SK-MEL-5 (cell line): Measurements from ENCODE around the gene GSK3A. TPM values are rescaled to one million over a fixed set of nuclear protein-coding genes. Genes with fewer than 3 reads are reported as not detected.

Experiments used
- DNase-seq: peaks from one replicate; pipeline ENCODE4 v3.0.0-alpha.2; 2016; ENCODE audit warnings: low read depth, low spot score
- in situ Hi-C: cut with HindIII; loops from 2 replicates; pipeline ENCODE4 v1.10.0; 2016; ENCODE audit warnings: low sequenced_read_pairs, high pct_unique_total_duplicates, low pct_unique_long_range_greater_than_20kb
- polyA plus RNA-seq, 2 experiments: library from polyadenylated mRNA; depleted of rRNA; stranded (reverse); fragments of >200 nt; gene quantifications; 2 replicates each; pipeline ENCODE4 v1.2.3, GENCODE V29; 2015
- total RNA-seq: library from RNA; depleted of rRNA; stranded (reverse); fragments of >200 nt; shearing (Covaris generic); gene quantifications from 2 replicates; pipeline ENCODE4 v1.2.3, GENCODE V29; 2014; rRNA removed

The GSK3A gene
- 18.7 and 19.0 TPM in 2 replicates for total RNA-seq
- polyA plus RNA-seq (2015; cell fraction: cytosol; rRNA removed): 78.8 and 95.5 TPM in 2 replicates
- polyA plus RNA-seq (2015; cell fraction: nucleus; rRNA removed): 30.7 and 59.6 TPM in 2 replicates

DNA sequence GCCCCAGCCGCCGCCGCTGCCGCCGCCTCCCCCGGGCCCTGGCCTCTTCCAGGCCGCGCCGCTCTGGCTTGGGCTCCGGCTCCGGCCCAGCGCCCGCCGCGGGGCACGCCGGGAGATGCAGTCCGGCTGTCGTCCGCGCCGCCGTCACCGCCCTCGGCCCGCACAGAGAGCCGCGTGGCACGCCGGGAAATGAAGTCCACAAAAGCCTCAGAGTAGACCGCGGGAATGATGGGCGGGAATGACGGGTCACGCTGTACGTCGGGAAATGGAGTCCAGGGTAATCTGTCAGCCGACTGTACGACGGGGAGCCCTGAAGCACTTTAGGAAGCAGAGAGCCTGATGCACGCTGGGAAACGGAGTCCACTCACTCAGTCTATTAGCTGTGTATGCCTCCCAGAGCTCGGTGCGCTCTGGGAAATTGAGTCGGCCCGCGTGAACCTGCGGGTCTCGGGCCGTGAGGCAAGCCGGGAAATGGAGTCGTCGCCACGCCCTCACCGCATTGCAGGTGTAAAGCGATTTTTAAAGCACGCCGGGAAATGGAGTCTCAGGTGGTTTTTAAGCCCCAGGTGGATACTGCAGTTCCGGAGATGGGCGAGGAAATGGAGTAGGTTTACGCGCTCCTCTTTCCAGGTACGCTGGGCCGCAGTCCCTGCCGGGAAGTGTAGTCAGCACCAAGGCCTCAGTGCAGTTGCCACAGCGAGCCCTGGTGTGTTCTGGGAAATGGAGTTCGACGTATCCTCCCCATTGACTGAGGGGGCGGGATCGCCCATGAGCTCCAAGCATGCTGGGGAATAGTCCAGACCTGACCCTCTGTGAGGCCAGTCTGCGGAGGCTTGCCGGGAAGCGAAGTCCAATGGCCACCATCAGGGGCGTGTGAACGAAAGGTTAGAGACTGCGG, at the start of gene GSK3A:
GSK3A (minus strand) TSS at position 91 of the 898 bp plus-strand sequence. CDS start 137 bp downstream, outside the sequence.
- in situ Hi-C loops: no loop called here
- DNase-seq: peak; percentile 99

GRCh38 chr19:42291435-42291810, 49.0 kb upstream of the GSK3A start:
- in situ Hi-C loops: no loop called here

DNA sequence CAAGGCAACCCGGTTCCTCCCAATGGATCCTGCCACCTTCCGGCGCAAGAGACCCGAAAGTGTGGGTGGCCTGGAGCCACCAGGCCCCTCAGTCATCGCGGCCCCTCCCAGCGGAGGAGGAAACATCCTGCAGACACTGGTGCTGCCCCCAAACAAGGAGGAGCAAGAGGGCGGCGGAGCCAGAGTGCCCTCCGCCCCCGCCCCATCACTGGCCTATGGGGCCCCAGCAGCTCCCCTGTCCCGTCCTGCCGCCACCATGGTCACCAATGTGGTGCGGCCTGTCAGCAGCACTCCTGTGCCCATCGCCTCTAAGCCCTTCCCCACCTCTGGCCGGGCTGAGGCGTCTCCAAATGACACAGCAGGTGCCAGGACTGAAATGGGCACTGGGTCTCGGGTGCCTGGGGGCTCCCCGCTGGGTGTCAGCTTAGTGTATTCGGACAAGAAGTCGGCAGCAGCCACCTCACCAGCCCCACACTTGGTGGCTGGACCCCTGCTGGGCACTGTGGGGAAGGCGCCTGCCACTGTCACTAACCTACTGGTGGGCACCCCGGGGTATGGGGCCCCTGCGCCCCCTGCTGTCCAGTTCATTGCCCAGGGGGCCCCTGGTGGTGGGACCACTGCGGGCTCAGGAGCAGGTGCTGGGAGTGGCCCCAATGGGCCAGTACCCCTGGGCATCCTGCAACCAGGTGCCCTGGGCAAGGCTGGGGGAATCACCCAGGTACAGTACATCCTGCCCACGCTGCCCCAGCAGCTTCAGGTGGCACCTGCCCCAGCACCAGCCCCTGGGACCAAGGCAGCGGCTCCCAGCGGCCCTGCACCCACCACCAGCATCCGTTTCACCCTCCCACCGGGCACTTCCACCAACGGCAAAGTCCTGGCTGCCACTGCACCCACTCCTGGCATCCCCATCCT, 48.4 kb upstream of the GSK3A start:
- in situ Hi-C loops: no loop called here
- peak; percentile 51 for DNase-seq

More at GRCh38 chr19:42291435-42291810, 49.0 kb upstream of the GSK3A start:
- no peak for DNase-seq

- in situ Hi-C loops: no loop called here
- DNase-seq: no peak
Observed at GRCh38 chr19:42290136-42290522, 47.7 kb upstream of the GSK3A start.

- DNase-seq: no peak
- in situ Hi-C loops: no loop called here
Observed at GRCh38 chr19:42289556-42290041, 47.2 kb upstream of the GSK3A start.

- DNase-seq: no peak
- in situ Hi-C loops: no loop called here
Observed at GRCh38 chr19:42288881-42289555, 46.6 kb upstream of the GSK3A start.

GRCh38 chr19:42288387-42288786, 46.0 kb upstream of the GSK3A start:
- DNase-seq: no peak
- in situ Hi-C loops: no loop called here

GRCh38 chr19:42287827-42288107, 45.4 kb upstream of the GSK3A start:
- no peak for DNase-seq
- in situ Hi-C loops: no loop called here

GRCh38 chr19:42287017-42287826, 44.8 kb upstream of the GSK3A start:
- in situ Hi-C loops: no loop called here
- DNase-seq: no peak

- in situ Hi-C loops: no loop called here
- no peak for DNase-seq
Observed at GRCh38 chr19:42286349-42287016, 44.1 kb upstream of the GSK3A start.

DNA sequence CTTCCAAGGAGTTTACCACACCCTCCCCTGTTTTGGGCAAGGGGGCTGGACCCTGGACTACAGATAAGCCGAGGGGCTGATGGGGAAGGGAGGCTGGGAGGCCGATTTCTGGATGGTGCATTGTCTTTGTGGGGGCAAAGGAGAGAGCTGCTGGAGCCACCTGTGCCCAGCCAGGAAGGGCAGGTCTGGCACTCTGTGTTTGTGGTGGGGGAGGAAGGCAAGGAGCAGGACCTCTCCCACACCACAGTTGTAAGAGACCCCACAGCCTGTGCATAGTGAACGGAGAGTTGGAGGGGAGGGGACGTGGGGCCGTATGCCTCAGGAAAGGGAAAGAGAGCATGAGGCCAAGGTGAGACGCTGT, 43.6 kb upstream of the GSK3A start:
- DNase-seq: no peak
- in situ Hi-C loops: no loop called here

DNA sequence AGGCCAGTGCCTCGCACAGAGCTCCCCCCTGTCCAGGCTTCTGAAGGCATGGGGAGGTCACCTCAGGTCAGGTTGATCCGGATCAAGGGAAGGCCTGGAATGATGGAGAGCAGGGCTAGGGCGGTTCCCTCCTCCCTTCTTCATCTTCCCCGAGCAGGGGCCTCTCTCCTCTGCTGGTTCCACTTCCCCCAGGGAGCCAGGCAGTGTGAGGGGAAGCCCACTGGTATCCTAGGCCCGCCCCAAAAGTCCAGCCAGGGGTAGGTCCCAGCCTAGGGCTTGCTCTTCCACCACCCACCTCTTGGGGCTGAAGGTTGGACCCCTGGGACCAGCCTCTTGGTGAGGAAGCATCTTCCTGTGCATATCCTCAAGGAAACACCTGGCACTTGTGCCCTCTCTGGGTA, 43.1 kb upstream of the GSK3A start:
- in situ Hi-C loops: no loop called here
- no peak for DNase-seq

GRCh38 chr19:42284591-42285341, 42.4 kb upstream of the GSK3A start:
- DNase-seq: no peak
- in situ Hi-C loops: no loop called here

GRCh38 chr19:42284066-42284501, 41.7 kb upstream of the GSK3A start:
- peak; percentile 73 for DNase-seq

GRCh38 chr19:42283188-42284065, 41.0 kb upstream of the GSK3A start:
- in situ Hi-C loops: no loop called here
- peak; percentile 87 for DNase-seq

More at GRCh38 chr19:42284066-42284501, 41.7 kb upstream of the GSK3A start:
- in situ Hi-C loops: no loop called here
